WTC11 (cell line): Measurements from ENCODE around the gene SCUBE3.

Experiments used
- E2F1 ChIP-seq: sonication (generic); formaldehyde crosslinking; IDR thresholded peaks from 2 replicates; pipeline ENCODE4 v1.8.0; 2022; ENCODE audit warnings: mild to moderate bottlenecking, missing genetic modification reagents
- MAX ChIP-seq: sonication (generic); formaldehyde crosslinking; IDR thresholded peaks from 2 replicates; pipeline ENCODE4 v1.8.0; 2022; ENCODE audit warnings: mild to moderate bottlenecking, missing genetic modification reagents
- MXD4 ChIP-seq: fragments of 250-450 bp; sonication (Bioruptor Pico); IDR thresholded peaks from 2 replicates; pipeline ENCODE4 v1.8.0; 2021; ENCODE audit warnings: mild to moderate bottlenecking, moderate library complexity, borderline replicate concordance
- SMAD4 ChIP-seq: sonication (generic); formaldehyde crosslinking; IDR thresholded peaks from 2 replicates; pipeline ENCODE4 v1.8.0; 2022; ENCODE audit warnings: mild to moderate bottlenecking, missing genetic modification reagents
- TEAD4 ChIP-seq: sonication (generic); formaldehyde crosslinking; IDR thresholded peaks from 2 replicates; pipeline ENCODE4 v1.8.0; 2022; ENCODE audit warnings: mild to moderate bottlenecking, missing genetic modification reagents
- ZNF263 ChIP-seq: sonication (generic); formaldehyde crosslinking; IDR thresholded peaks from 2 replicates; pipeline ENCODE4 v1.8.1; 2022; ENCODE audit warnings: low read depth, mild to moderate bottlenecking, moderate library complexity, missing genetic modification reagents
- TF ChIP-seq, protein P1 (sequence below): sonication (generic); formaldehyde crosslinking; IDR thresholded peaks from 2 replicates; pipeline ENCODE4 v1.8.1; 2022; ENCODE audit warnings: low read depth, mild to moderate bottlenecking, moderate library complexity, missing genetic modification reagents, borderline replicate concordance
- TF ChIP-seq, protein P2 (sequence below): fragments of 200-600 bp; IDR thresholded peaks from 2 replicates; pipeline ENCODE4 v1.8.0; 2022; ENCODE audit warnings: antibody characterized with exemption

- TF ChIP-seq ZNF263 (no peak), E2F1 (CRISPR knock-in tag) (no peak), SMAD4 (CRISPR knock-in tag) (no peak), TEAD4 (CRISPR knock-in tag) (no peak), MAX (no peak), MXD4 (CRISPR knock-in tag) (no peak)
- TF ChIP-seq, protein P1, sequence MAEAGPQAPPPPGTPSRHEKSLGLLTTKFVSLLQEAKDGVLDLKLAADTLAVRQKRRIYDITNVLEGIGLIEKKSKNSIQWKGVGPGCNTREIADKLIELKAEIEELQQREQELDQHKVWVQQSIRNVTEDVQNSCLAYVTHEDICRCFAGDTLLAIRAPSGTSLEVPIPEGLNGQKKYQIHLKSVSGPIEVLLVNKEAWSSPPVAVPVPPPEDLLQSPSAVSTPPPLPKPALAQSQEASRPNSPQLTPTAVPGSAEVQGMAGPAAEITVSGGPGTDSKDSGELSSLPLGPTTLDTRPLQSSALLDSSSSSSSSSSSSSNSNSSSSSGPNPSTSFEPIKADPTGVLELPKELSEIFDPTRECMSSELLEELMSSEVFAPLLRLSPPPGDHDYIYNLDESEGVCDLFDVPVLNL (CRISPR knock-in tag), result no peak
- TF ChIP-seq, protein P2, sequence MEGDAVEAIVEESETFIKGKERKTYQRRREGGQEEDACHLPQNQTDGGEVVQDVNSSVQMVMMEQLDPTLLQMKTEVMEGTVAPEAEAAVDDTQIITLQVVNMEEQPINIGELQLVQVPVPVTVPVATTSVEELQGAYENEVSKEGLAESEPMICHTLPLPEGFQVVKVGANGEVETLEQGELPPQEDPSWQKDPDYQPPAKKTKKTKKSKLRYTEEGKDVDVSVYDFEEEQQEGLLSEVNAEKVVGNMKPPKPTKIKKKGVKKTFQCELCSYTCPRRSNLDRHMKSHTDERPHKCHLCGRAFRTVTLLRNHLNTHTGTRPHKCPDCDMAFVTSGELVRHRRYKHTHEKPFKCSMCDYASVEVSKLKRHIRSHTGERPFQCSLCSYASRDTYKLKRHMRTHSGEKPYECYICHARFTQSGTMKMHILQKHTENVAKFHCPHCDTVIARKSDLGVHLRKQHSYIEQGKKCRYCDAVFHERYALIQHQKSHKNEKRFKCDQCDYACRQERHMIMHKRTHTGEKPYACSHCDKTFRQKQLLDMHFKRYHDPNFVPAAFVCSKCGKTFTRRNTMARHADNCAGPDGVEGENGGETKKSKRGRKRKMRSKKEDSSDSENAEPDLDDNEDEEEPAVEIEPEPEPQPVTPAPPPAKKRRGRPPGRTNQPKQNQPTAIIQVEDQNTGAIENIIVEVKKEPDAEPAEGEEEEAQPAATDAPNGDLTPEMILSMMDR, result no peak
Measured at GRCh38 chr6:35275744-35276260, 62.0 kb downstream of the SCUBE3 start.
